Dermis blood vessel endothelial cell (primary cell): ENCODE data around the gene GPER1. TPM values are rescaled to one million over a fixed set of nuclear protein-coding genes. Genes with fewer than 3 reads are reported as not detected.

Experiments
- DNase-seq: peaks from one replicate; pipeline ENCODE4 v3.0.0; 2010
- total RNA-seq: library from RNA; depleted of rRNA; stranded (reverse); fragments of >200 nt; gene quantifications from 2 replicates; pipeline ENCODE4 v1.2.3, GENCODE V29; 2014

The GPER1 gene
- total RNA-seq, 1 donor from 2014 or later = 1.0 TPM

- peak; percentile 22 for DNase-seq
Observed at GRCh38 chr7:1090686-1091643, 3.1 kb downstream of the GPER1 start.

- DNase-seq = no peak
Observed at GRCh38 chr7:1091644-1092027, 3.7 kb downstream of the GPER1 start.

- no peak for DNase-seq
Observed at GRCh38 chr7:1092161-1092632, 4.3 kb downstream of the GPER1 start.

- no peak for DNase-seq
Observed at GRCh38 chr7:1092806-1093501, 5.0 kb downstream of the GPER1 start.

GRCh38 chr7:1093502-1093843 is 5.6 kb downstream of the GPER1 start:
- no peak for DNase-seq

- no peak for DNase-seq
Observed at GRCh38 chr7:1093916-1094508, 6.1 kb downstream of the GPER1 start.

GRCh38 chr7:1094870-1095269 is 7.0 kb downstream of the GPER1 start:
- no peak for DNase-seq

GRCh38 chr7:1095621-1096155 is 7.8 kb downstream of the GPER1 start:
- DNase-seq = no peak

GRCh38 chr7:1096156-1097119 is 8.5 kb downstream of the GPER1 start:
- no peak for DNase-seq

GRCh38 chr7:1097120-1097504 is 9.2 kb downstream of the GPER1 start:
- DNase-seq = no peak

GRCh38 chr7:1098243-1099153 is 10.6 kb downstream of the GPER1 start:
- DNase-seq = no peak

GRCh38 chr7:1099154-1099542 is 11.2 kb downstream of the GPER1 start:
- no peak for DNase-seq

- no peak for DNase-seq
Observed at GRCh38 chr7:1099637-1100036, 11.7 kb downstream of the GPER1 start.

GRCh38 chr7:1100386-1100785 is 12.5 kb downstream of the GPER1 start:
- peak; percentile 57 for DNase-seq

- peak; percentile 32 for DNase-seq
Observed at GRCh38 chr7:1100834-1101562, 13.1 kb downstream of the GPER1 start.

- DNase-seq = no peak
Observed at GRCh38 chr7:1101563-1102431, 13.9 kb downstream of the GPER1 start.

GRCh38 chr7:1103009-1103788 is 15.3 kb downstream of the GPER1 start:
- no peak for DNase-seq

GRCh38 chr7:1103789-1104515 is 16.0 kb downstream of the GPER1 start:
- no peak for DNase-seq
